Peyer's patch (tissue), 4 donors: ENCODE results near the gene ZBTB7C.

Experiments
- CTCF ChIP-seq, 6 experiments: fragments of 450-650 bp in 4 of 6; fragments of 200-600 bp in 2 of 6; sonication (generic) in 1 of 6; IDR thresholded peaks; one replicate each; pipeline ENCODE4 v1.5.1; 2017 to 2019; ENCODE audit warnings: antibody characterized with exemption in 6 of 6, mild to moderate bottlenecking in 3 of 6, moderate library complexity in 1 of 6
- POLR2A ChIP-seq, 2 donors: fragments of 450-650 bp; IDR thresholded peaks; one replicate each; pipeline ENCODE4 v1.5.1; 2017; ENCODE audit warnings: antibody characterized with exemption in 2 of 2, mild to moderate bottlenecking in 2 of 2, moderate library complexity in 2 of 2

DNA sequence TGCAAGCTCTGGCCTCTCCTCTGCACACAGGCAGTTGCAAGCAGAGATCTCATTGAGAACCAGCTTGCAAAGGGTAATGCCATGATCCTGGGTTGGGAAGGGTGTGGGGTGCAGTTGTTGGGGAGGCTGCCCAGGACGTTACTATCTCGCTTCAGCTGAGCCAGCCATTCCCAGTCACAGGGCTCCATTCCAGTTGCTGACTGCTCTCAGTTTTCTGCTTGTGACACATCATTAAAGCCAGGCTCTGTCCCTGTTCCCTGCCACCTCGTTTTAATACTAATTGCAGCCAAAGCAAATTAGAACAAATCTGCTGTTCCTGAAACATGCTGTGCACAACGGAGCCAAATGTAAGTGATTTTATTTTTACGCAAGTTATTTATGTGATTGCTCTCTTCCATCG, 416.2 kb downstream of the ZBTB7C start:
- no peak for TF ChIP-seq CTCF (IDR thresholded peaks at IDR 0.05)
- no peak for TF ChIP-seq POLR2A (IDR thresholded peaks at IDR 0.05)
